DMS79 treated with DMSO at 0.1 percent for 48 hours (cell line): ENCODE data around the gene JADE1.

Experiments used
- DNase-seq: peaks from one replicate; lab custom pipeline; 2025; lab: John Stamatoyannopoulos, UW

JADE1 gene

DNA sequence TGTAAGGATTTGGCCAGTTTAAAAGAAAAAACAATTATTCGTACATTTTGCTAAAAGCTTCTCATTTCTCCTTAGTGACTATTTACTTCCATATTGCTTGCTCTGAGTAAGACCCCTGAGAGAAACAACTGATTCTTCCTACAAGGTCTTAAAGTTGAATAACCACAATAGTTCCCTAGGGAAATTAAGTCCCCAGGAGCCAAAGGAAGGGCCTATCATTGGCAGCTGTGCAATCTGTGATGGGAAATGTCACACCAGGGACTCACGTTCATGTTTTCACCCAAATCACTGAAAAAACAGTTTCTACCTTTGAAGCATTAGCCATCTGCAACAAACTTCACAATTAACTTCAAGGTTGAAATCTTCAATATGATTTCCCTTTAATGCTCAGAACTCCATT is 66.7 kb downstream of the JADE1 start:
- no peak for DNase-seq

DNA sequence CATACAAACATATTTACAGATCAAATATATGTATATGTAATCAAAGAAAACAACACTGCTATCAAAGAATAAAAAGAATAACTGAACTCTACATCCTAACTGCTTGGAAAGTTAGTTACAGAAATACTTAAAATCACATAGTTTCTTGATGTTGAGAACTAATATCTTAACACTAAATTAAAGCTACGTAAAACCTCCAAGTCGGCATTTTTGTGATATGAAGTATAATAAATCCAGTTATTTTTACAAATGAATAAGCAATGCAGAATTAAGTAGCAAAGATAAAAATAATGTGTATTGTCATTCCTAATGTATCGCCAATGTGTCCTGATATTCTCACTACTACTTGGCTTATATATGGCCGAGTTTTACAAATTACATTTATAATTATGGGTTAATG is 68.4 kb downstream of the JADE1 start:
- no peak for DNase-seq

DNA sequence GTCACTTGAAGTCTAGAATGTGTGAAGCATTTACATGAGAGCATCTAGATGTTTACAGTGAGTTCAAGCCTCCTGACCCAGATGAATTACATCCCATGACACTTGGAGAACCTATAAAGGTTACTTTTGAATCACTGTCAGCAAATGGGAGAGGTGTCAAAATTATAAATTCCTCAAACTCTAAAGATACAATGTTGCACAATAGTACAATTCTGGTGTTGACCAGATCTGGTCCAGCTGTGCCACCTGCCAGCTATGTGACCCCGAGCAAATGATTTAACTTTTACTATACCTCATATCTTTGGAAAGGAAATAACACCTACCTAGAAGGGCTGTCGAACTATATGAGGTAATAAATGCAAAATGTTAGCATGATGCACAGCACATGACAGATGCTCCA is 69.8 kb downstream of the JADE1 start:
- DNase-seq: no peak

DNA sequence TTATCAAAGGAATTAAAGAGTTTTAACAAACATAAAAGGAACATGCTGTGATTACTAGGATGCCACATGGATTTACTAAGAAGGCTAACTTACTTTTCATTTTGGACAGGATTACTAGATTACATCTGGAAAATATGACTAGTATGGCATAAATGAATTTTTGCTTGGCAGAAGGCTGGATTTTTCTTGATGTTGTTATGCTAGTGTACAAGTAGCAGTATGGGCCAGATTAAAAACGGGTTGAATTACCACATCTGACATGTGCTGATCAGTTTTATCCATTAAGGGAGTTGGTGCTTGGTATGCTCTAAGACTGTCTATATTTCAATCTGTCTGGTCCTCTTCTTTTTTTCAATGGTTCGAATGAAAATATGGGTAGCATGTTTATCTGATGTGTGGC is 70.5 kb downstream of the JADE1 start:
- no peak for DNase-seq

DNA sequence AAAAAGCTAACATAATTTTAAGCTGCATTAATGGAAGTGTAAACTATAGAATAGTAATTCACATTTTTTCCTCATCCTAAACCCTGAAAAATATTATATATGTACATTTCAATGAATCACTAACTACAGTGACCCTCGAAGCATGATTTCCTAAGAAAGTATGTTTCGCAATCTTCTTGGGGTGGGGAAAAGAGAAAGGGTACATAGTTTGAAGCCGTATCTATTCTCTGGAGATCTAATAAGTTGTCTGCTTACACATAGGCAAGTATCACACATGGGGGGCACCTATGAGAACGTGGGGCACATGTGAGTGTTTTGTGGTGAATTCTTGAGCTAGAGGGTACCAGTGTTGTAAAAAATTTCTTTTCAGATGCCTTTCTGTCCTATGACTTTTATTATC is 71.2 kb downstream of the JADE1 start:
- no peak for DNase-seq

DNA sequence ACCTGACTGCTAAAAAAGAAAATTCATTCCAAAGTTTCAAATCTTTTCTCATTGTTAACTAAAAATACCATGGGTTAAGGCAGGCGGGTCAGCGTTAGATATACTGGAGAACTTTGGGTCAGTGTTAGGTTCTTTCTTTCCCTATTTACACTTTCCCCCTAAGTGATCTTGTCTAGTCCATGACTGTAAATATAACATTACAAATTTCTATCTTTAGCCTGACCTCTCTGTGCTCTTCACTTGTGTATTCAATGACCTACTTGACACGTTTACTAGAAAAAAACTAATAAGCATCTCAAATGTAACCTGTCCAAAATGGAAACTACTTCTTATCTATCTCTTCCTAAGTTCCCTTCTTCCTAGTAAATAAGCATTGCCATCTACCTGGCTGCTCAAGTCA is 95.3 kb downstream of the JADE1 start:
- no peak for DNase-seq

DNA sequence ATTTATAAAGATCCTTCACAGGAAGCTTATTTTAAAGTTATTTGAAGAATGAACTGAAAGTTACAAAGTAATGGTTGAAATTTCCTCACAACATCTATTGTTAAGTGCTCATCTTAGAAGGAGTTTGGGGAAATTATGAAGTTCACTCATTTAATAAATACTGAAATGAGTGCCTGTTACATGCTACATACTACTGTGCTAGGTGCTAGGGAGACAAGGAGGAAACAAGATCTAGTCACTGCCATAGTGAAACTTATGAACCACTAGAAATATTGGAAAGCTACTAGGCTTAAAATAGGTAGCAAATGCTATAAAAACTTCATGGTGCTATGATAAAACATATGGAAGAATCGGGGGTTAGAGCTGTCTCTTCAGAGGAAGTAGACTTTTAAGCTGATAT is 97.1 kb downstream of the JADE1 start:
- DNase-seq: no peak

GRCh38 chr4:128907981-128908380 is 98.5 kb downstream of the JADE1 start:
- no peak for DNase-seq

DNA sequence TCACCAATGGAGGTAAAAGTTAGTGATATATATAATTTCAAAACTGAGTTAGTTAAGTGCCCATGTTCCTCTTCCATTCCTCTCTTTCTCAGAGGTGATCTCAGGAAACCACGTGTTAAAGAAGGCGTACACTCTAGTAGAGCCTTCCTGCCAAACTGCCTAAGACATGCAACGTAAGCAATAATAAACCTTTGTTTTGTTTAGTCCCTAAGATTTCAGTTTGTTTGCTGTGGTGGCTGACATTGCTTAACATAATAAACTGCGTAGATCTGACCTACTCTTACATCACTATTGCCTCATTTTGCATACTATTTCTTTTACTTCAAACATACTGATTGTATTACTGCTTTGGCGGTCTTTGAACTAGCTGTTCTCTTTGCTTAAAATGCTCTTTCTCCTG is 99.2 kb downstream of the JADE1 start:
- no peak for DNase-seq

- no peak for DNase-seq
Measured at GRCh38 chr4:128913228-128913627, 103.7 kb downstream of the JADE1 start.

DNA sequence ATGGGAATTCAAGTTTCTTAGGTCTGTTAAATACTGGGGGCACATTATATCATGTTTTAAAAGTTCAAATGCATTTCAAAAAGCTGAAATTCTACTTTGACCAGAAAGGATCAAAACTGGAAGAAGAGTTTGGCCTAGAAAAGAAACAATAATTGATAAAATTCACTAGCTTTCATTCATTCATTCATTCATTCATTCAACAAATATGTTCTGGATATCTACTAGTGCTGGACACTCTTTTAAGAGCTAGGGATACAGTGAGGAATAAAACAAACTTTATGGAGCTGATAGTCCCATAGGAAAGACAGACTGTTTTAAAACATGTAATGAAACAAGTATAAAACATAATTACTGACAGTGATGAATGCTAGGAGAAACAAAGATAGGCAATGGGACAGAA is 106.0 kb downstream of the JADE1 start:
- no peak for DNase-seq

DNA sequence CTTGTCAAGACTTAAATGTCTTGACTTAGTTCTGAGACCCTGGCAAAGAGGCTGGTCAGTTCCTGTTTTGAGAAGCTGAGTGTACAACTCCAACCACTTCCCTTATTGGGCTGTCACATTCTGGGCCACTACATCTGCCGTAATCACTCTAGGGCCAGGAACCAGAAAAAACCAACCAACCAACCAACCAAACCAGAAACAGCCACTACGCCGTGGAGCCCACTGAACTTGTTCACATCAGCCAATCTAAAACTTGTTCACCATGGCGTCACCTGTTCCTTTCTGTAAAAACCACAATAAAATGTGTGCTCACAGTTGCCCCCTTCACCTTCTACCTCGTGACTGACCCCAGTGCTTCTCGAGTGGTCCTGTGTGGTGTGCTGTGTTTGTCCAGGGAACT is 107.3 kb downstream of the JADE1 start:
- DNase-seq: no peak

GRCh38 chr4:128917781-128918180 is 108.3 kb downstream of the JADE1 start:
- DNase-seq: no peak

GRCh38 chr4:128921954-128922353 is 112.5 kb downstream of the JADE1 start:
- DNase-seq: no peak
